ENCODE measurements around the gene GRIN2D.

DNA sequence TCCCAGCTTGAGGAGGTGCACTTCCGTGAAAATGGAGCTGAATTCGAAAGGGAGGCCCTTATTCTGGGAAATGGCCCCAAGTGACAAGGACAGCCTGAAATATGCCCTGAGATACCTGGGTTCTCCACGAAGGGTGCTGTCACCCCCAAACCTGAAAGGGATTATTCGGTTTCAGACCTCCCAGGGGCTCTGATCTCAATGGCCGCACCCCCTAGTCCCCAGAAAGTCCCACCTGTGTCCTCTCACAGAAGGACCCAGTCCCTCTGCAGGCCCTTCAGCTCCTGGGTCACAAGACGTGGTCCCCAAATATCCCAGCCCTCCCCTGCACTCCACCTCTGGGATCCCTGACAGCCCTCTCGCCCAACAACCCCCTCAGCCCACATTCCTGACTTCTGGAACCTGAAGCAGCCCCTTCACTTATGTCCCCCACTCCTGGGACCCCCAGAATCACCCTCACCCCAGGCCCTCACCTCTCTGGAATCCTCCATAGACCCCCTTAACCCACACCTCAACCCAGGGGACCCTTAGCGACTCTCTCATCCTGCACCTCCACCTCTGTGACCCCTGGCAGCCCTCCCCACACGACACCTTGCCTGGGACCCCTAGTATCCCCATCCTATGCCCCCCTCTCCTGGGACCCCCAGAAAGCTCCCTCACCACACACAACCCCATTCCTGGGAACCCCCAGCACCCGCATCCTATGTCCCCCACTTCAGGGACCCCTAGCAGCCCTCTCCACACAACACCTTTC is 28.7 kb upstream of the GRIN2D start:
- TF ChIP-seq POLR2A (IDR thresholded peaks at IDR 0.05) (no peak), EP300 (IDR thresholded peaks at IDR 0.05) (no peak)
- TF ChIP-seq, protein P1, sequence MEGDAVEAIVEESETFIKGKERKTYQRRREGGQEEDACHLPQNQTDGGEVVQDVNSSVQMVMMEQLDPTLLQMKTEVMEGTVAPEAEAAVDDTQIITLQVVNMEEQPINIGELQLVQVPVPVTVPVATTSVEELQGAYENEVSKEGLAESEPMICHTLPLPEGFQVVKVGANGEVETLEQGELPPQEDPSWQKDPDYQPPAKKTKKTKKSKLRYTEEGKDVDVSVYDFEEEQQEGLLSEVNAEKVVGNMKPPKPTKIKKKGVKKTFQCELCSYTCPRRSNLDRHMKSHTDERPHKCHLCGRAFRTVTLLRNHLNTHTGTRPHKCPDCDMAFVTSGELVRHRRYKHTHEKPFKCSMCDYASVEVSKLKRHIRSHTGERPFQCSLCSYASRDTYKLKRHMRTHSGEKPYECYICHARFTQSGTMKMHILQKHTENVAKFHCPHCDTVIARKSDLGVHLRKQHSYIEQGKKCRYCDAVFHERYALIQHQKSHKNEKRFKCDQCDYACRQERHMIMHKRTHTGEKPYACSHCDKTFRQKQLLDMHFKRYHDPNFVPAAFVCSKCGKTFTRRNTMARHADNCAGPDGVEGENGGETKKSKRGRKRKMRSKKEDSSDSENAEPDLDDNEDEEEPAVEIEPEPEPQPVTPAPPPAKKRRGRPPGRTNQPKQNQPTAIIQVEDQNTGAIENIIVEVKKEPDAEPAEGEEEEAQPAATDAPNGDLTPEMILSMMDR (IDR thresholded peaks at IDR 0.05) = no peak
